ENCODE results near the gene CBFA2T2. TPM values are rescaled to one million over a fixed set of nuclear protein-coding genes. Genes with fewer than 3 reads are reported as not detected.
"Not testable (repeated sequence)": the region's sequence is repeated elsewhere in the genome, so short reads cannot be mapped to it uniquely, and the experiment has no call there.

CBFA2T2 gene
- total RNA-seq, 2 donors from 2014 or later, result 20.9 to 23.8 TPM

DNA sequence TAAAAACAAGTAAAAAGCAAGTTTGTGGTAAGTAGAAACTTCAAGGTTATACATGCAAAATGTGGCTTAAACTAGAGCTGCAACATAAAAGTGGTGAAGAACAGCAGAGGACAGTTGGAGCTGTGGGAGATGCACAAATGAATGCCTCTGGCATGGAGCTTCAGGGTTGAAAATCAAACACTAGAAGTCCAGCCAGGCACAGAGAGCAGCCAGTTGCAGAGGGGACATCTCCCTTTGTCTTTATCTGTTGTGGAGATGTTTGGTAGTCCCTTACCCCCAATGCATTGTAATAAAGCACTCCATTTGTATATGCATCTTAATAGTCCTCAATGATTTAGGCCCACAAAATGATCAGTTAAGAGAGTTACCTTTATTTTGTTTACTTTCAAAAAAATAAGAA is 99.2 kb downstream of the CBFA2T2 start:
- H3K4me1 ChIP-seq, result no peaks in the 10 kb centered on the region
- no peaks in the 10 kb centered on the region for H3K36me3 ChIP-seq
- no peaks in the 10 kb centered on the region for H3K9me3 ChIP-seq
- TF ChIP-seq, protein P1, sequence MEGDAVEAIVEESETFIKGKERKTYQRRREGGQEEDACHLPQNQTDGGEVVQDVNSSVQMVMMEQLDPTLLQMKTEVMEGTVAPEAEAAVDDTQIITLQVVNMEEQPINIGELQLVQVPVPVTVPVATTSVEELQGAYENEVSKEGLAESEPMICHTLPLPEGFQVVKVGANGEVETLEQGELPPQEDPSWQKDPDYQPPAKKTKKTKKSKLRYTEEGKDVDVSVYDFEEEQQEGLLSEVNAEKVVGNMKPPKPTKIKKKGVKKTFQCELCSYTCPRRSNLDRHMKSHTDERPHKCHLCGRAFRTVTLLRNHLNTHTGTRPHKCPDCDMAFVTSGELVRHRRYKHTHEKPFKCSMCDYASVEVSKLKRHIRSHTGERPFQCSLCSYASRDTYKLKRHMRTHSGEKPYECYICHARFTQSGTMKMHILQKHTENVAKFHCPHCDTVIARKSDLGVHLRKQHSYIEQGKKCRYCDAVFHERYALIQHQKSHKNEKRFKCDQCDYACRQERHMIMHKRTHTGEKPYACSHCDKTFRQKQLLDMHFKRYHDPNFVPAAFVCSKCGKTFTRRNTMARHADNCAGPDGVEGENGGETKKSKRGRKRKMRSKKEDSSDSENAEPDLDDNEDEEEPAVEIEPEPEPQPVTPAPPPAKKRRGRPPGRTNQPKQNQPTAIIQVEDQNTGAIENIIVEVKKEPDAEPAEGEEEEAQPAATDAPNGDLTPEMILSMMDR (IDR thresholded peaks at IDR 0.05), result no peak
- no peaks in the 10 kb centered on the region for H3K27me3 ChIP-seq
- no peak for DNase-seq
- intact Hi-C loops (cut with DNase I), result loop anchor here (10.0 kb wide), 1 partner anchor 94 kb away; the partner anchor contains the start of gene CBFA2T2
- H3K4me3 ChIP-seq, result no peak overlapping the region
- H3K9ac ChIP-seq (ENCODE audit: low read depth in 2 of 2, low read length in 2 of 2), result no peak overlapping the region
- no peak overlapping the region for H3K27ac ChIP-seq

DNA sequence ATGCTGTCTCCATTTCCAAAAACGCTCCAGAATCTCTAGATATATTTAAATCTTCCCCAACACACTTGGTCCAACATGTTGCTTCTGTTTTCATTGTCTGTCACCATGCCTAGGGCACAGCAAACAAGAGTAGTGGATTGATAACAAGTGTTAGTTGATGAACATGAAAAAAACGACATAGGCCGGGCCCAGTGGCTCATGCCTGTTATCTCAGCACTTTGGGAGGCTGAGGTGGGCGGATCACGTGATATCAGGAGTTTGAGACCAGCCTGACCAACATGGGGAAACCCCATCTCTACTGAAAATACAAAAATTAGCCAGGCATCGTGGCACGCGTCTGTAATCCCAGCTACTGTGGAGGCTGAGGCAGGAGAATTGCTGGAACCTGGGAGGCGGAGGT is 102.0 kb downstream of the CBFA2T2 start:
- H3K4me1 ChIP-seq; H3K9me3 ChIP-seq; H3K36me3 ChIP-seq; intact Hi-C loops (cut with DNase I); H3K27me3 ChIP-seq; H3K4me3 ChIP-seq; H3K27ac ChIP-seq; DNase-seq; H3K9ac ChIP-seq (ENCODE audit: low read depth in 2 of 2, low read length in 2 of 2): not testable (repeated sequence)

DNA sequence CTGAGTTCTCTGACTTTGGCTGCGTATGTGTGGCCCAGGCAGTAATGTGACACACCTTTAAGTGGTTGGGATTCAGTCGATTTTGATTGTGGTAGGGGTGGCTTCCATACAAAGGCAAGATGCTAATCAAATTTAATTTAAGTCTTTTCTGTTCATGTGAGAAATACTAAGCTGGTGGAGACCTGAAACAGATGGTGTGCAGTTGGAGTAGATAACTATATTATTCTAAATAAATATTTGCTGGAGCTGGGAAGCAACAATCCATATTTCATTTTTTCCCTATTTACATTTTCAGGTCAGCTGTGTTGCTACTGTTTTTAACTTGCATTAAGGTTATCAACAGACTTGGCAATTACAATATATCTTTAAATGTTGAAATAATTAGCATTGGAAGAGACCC is 104.8 kb downstream of the CBFA2T2 start:
- Histone ChIP-seq H3K4me1 (no peaks in the 10 kb centered on the region), H3K36me3 (no peaks in the 10 kb centered on the region), H3K27me3 (no peaks in the 10 kb centered on the region), H3K4me3 (no peak overlapping the region), H3K27ac (no peak overlapping the region), H3K9me3 (no peaks in the 10 kb centered on the region), H3K9ac (ENCODE audit: low read depth in 2 of 2, low read length in 2 of 2) (no peak overlapping the region)
- intact Hi-C loops (cut with DNase I), result no loop called here
- TF ChIP-seq, protein P1 (IDR thresholded peaks at IDR 0.05), result no peak
- DNase-seq, result no peak

DNA sequence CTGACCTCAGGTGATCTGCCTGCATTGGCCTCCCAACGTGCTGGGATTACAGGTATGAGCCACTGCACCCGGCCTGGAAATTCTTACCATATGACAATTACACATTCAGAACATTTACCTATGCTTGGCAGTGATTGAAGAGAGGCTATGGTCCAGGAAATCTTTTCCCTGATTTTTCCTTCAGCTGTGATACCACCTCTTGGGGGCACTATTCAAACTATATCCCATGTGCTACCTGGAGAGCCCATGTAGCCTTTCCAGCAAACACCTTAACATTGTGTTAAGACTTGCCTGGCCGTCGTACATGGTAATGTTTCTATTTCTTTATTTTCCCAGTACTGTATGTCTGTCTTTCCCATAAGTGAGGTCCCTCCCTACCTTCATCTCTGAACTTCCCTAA is 110.5 kb downstream of the CBFA2T2 start:
- no peak for DNase-seq
- no peaks in the 10 kb centered on the region for H3K4me1 ChIP-seq
- no peaks in the 10 kb centered on the region for H3K27me3 ChIP-seq
- TF ChIP-seq, protein P1 (IDR thresholded peaks at IDR 0.05), result no peak
- intact Hi-C loops (cut with DNase I), result no loop called here
- H3K27ac ChIP-seq, result no peak overlapping the region
- no peak overlapping the region for H3K9ac ChIP-seq (ENCODE audit: low read depth in 2 of 2, low read length in 2 of 2)
- no peaks in the 10 kb centered on the region for H3K9me3 ChIP-seq
- no peak overlapping the region for H3K4me3 ChIP-seq
- H3K36me3 ChIP-seq, result no peaks in the 10 kb centered on the region

DNA sequence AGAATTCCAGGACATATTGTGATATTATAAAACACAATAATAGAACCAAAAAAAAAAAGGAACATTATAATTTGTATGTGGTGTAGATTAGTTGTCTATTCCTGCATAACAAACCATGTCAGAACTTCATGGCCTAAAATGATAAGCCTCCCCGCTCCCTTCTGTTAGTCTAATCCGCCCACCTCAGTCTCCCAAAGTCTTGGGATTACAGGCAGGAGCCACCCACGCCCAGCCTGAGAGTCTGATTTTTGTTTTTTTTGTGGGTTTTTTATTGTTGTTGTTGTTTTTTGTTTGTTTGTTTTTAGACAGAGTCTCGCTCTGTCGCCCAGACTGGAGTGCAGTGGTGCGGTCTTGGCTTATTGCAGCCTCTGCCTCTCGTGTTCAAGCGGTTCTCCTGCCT is 111.1 kb downstream of the CBFA2T2 start:
- no peaks in the 10 kb centered on the region for H3K4me1 ChIP-seq
- H3K27ac ChIP-seq, result no peak overlapping the region
- H3K36me3 ChIP-seq, result no peaks in the 10 kb centered on the region
- H3K9me3 ChIP-seq, result no peaks in the 10 kb centered on the region
- H3K27me3 ChIP-seq, result no peaks in the 10 kb centered on the region
- no peak overlapping the region for H3K4me3 ChIP-seq
- TF ChIP-seq, protein P1 (IDR thresholded peaks at IDR 0.05), result no peak
- no peak for DNase-seq
- H3K9ac ChIP-seq (ENCODE audit: low read depth in 2 of 2, low read length in 2 of 2), result no peak overlapping the region
- intact Hi-C loops (cut with DNase I), result no loop called here

DNA sequence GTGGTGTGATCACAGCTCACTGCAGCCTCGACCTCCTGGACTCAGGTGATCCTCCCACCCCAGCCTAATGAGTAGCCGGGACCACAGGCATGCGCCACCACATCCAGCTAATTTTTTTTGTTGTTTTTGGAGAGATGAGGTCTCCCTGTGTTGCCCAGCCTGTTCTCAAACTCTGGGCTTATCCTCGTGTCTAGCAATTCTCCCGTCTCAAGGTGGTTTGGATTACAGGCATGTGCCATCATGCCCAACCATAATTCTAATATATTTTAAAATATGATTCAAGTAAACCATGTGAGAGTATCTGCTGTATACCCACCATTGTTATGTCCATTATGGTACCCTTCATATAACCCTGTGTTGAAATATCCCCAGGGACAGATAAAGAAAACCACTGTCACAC is 112.0 kb downstream of the CBFA2T2 start:
- Histone ChIP-seq H3K9me3 (no peaks in the 10 kb centered on the region), H3K36me3 (no peaks in the 10 kb centered on the region), H3K9ac (ENCODE audit: low read depth in 2 of 2, low read length in 2 of 2) (no peak overlapping the region), H3K27me3 (no peaks in the 10 kb centered on the region), H3K4me3 (no peak overlapping the region), H3K27ac (no peak overlapping the region), H3K4me1 (no peaks in the 10 kb centered on the region)
- DNase-seq, result no peak
- intact Hi-C loops (cut with DNase I), result no loop called here
- TF ChIP-seq, protein P1 (IDR thresholded peaks at IDR 0.05), result no peak

Data from colonic mucosa (tissue), 4 donors.